T-cell (primary cell): ENCODE data around the gene DCBLD2. TPM values are rescaled to one million over a fixed set of nuclear protein-coding genes. Genes with fewer than 3 reads are reported as not detected.

ENCODE experiments used
- ATAC-seq, 4 experiments: fragments of 200-7000 bp in 3 of 4; fragments of 150-1000 bp in 1 of 4; cut with Tn5 transposase; replicated peaks in 1 of 4; 1 replicate in 3 of 4; 2 replicates in 1 of 4; pipeline ENCODE4 v1.10.0; 2021; ENCODE audit warnings: moderate library complexity in 3 of 4, mild to moderate bottlenecking in 2 of 4, moderate number of reproducible peaks in 1 of 4
- CTCF ChIA-PET, 2 donors: fragments of 300-600 bp; sonication (Branson Sonifier 250); formaldehyde crosslinking; loops; one replicate each; lab custom pipeline; 2022; ENCODE audit warnings: antibody characterized with exemption in 2 of 2; lab: Charles Lee
- POLR2A ChIA-PET, 2 donors: fragments of 300-600 bp; sonication (Branson Sonifier 250); formaldehyde crosslinking; loops; one replicate each; lab custom pipeline; 2022; ENCODE audit warnings: antibody characterized with exemption in 2 of 2; lab: Charles Lee
- DNase-seq, 35 experiments: peaks; one replicate each; pipeline versions ENCODE4 v3.0.0 to v3.0.0-alpha.2; 2013 to 2023
- H3K27ac ChIP-seq: one replicate; pipeline ENCODE4 v1.5.1; 2013; ENCODE audit warnings: low read length
- H3K27me3 ChIP-seq, 2 experiments: replicated peaks in 1 of 2; 1 replicate in 1 of 2; 2 replicates in 1 of 2; pipeline versions ENCODE4 v1.6.1 to v1.7.0; 2013; ENCODE audit warnings: low read length in 1 of 2, mixed read lengths in 1 of 2; ENCODE audit not compliant: control insufficient read depth in 2 of 2, insufficient read depth in 2 of 2; ENCODE audit errors: extremely low read depth in 1 of 2
- H3K36me3 ChIP-seq, 2 donors: 1 replicate in 1 of 2; 2 replicates in 1 of 2; pipeline versions ENCODE4 v1.6.1 to v1.7.0; 2013; ENCODE audit warnings: low read length in 1 of 2; ENCODE audit not compliant: control insufficient read depth in 2 of 2, insufficient read depth in 1 of 2; ENCODE audit errors: extremely low read depth in 1 of 2
- H3K4me1 ChIP-seq, 2 experiments: 1 replicate in 1 of 2; 2 replicates in 1 of 2; pipeline versions ENCODE4 v1.6.1 to v1.7.0; 2013; ENCODE audit warnings: low read length in 2 of 2, mixed read lengths in 1 of 2; ENCODE audit not compliant: insufficient read depth in 2 of 2, control insufficient read depth in 1 of 2; ENCODE audit errors: extremely low read depth in 1 of 2
- H3K4me3 ChIP-seq, 2 donors: 1 replicate in 1 of 2; 2 replicates in 1 of 2; pipeline versions ENCODE4 v1.5.1 to v1.7.0; 2013; ENCODE audit warnings: mild to moderate bottlenecking in 2 of 2, low read length in 1 of 2, moderate library complexity in 1 of 2; ENCODE audit not compliant: control insufficient read depth in 1 of 2; ENCODE audit errors: extremely low read depth in 1 of 2
- H3K9me3 ChIP-seq: 2 replicates; pipeline ENCODE4 v1.7.0; 2013
- H3K27ac Mint-ChIP-seq, 2 donors: one replicate each; pipeline ENCODE4 v1.8.0; 2020 to 2021; ENCODE audit warnings: mild to moderate bottlenecking in 2 of 2, mixed read lengths in 2 of 2
- H3K27me3 Mint-ChIP-seq, 2 donors: one replicate each; pipeline ENCODE4 v1.8.0; 2021 to 2022; ENCODE audit warnings: mixed read lengths in 2 of 2
- H3K36me3 Mint-ChIP-seq: one replicate; pipeline ENCODE4 v1.8.0; 2021; ENCODE audit warnings: mixed read lengths
- H3K4me1 Mint-ChIP-seq, 3 donors: one replicate each; pipeline ENCODE4 v1.8.0; 2020 to 2022; ENCODE audit warnings: mixed read lengths in 3 of 3, mild to moderate bottlenecking in 1 of 3
- H3K4me3 Mint-ChIP-seq, 3 donors: one replicate each; pipeline ENCODE4 v1.8.0; 2020 to 2022; ENCODE audit warnings: mild to moderate bottlenecking in 3 of 3, mixed read lengths in 3 of 3, moderate library complexity in 3 of 3
- H3K9me3 Mint-ChIP-seq, 3 donors: one replicate each; pipeline ENCODE4 v1.8.0; 2020 to 2022; ENCODE audit warnings: mixed read lengths in 3 of 3
- WGBS: methylation state at CpG from one replicate; pipeline ENCODE4 v1.1.5; 2013; ENCODE audit warnings: missing lambda C conversion rate; ENCODE audit not compliant: insufficient coverage; 5-methylcytosine and 5-hydroxymethylcytosine counted together
- total RNA-seq, 35 experiments: library from RNA in 6 of 35; stranded (reverse) in 6 of 35; fragments of 120-200 nt in 1 of 35; gene quantifications; one replicate each; pipeline versions ENCODE4 v1.2.1 to v1.2.4 and lab custom pipeline; 2013 to 2026

The DCBLD2 gene
- total RNA-seq, 5 donors from 2014 or later (not counting 1 experiment from before 2014, with no cell fraction given), result 2.3 to 3.0 (median 2.8) TPM

- Mint-ChIP-seq H3K27me3 (no peaks in the 10 kb centered on the region), H3K4me1 (no peaks in the 10 kb centered on the region), H3K27ac (no peak overlapping the region), H3K9me3 (peaks cover 0 to 15% (median 5%) of the 10 kb centered on the region in 3 donors), H3K4me3 (no peak overlapping the region), H3K36me3 (no peaks in the 10 kb centered on the region)
- H3K36me3 ChIP-seq, result no peaks in the 10 kb centered on the region
- ChIA-PET CTCF (interaction anchor here in 1 of 2 donors (1.0 kb wide), 1 partner anchor 9 kb away, joined by 3 read pairs; no protein-coding TSS in a partner anchor), POLR2A (interaction anchor here in 1 of 2 donors (0.6 kb wide), 1 partner anchor 1060 kb away, joined by 3 read pairs; no protein-coding TSS in a partner anchor)
- no peak overlapping the region for H3K27ac ChIP-seq
- H3K9me3 ChIP-seq, result no peaks in the 10 kb centered on the region
- DNase-seq (no peak), ATAC-seq (no peak)
- H3K27me3 ChIP-seq, result no peaks in the 10 kb centered on the region
- WGBS, result 90% methylated on average over 3 of the region's 3 CpGs
- no peak overlapping the region for H3K4me3 ChIP-seq
- no peaks in the 10 kb centered on the region for H3K4me1 ChIP-seq
Observed at GRCh38 chr3:98826126-98826525, 75.4 kb downstream of the DCBLD2 start.

DNA sequence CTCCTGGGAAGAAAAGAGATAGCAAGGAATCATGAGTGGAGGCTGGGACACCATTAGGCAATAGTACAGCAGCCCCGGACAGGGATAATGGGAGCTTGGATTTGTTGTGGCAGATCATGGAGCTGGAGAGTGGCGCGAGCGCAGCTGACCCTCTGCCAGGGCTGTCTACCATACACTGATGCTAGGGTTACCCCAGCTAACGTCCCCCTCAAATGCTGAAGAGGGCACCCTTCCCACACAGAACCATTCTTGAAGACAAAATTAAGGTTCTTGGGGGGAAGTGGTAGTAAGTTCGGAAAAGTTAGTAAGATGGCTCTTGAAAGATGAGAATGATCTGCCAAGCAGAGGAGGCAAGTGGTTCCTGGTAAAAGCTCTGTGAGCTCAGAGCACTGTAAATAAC is 77.2 kb downstream of the DCBLD2 start:
- Mint-ChIP-seq H3K36me3 (no peaks in the 10 kb centered on the region), H3K27ac (no peak overlapping the region), H3K27me3 (no peaks in the 10 kb centered on the region), H3K9me3 (peaks cover 0 to 5% (median 3%) of the 10 kb centered on the region in 3 donors), H3K4me3 (no peak overlapping the region), H3K4me1 (no peaks in the 10 kb centered on the region)
- ATAC-seq, result no peak
- H3K4me3 ChIP-seq, result no peak overlapping the region
- no peak for DNase-seq
- H3K4me1 ChIP-seq, result no peaks in the 10 kb centered on the region
- H3K36me3 ChIP-seq, result no peaks in the 10 kb centered on the region
- H3K9me3 ChIP-seq, result no peaks in the 10 kb centered on the region
- no peaks in the 10 kb centered on the region for H3K27me3 ChIP-seq
- ChIA-PET CTCF (no interaction called here), POLR2A (no interaction called here)
- no peak overlapping the region for H3K27ac ChIP-seq
- 86% methylated on average over 1 of the region's 6 CpGs for WGBS

DNA sequence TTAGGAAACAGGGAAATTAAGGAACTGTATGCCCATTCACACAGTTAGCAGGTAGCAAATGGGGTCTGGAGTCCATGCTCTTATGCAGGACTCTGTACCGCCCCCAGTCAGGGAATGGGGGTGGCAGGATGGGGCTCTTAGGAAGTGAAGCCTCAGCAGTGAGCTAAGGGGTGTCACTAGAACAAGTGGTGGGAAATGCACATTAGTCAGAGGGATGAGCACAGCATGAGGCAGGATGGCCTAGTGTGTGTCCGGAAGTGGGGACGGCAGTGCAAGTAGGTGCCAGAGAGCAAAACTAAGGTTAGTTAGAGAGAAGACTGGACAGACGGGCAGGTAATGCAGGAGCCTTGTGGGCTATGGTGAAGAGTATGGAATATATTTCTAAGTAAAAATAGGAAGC is 77.7 kb downstream of the DCBLD2 start:
- H3K4me3 Mint-ChIP-seq, result no peak overlapping the region
- Histone ChIP-seq H3K4me1 (no peaks in the 10 kb centered on the region), H3K9me3 (no peaks in the 10 kb centered on the region), H3K27me3 (no peaks in the 10 kb centered on the region), H3K27ac (no peak overlapping the region), H3K4me3 (no peak overlapping the region), H3K36me3 (no peaks in the 10 kb centered on the region)
- ChIA-PET CTCF (no interaction called here), POLR2A (no interaction called here)
- DNase-seq, result no peak
- 96% methylated on average over 3 of the region's 4 CpGs for WGBS
- no peak for ATAC-seq
- no peaks in the 10 kb centered on the region for H3K4me1 Mint-ChIP-seq
- peaks cover 0 to 2% (median 0%) of the 10 kb centered on the region in 3 donors for H3K9me3 Mint-ChIP-seq
- H3K27ac Mint-ChIP-seq, result no peak overlapping the region
- no peaks in the 10 kb centered on the region for H3K27me3 Mint-ChIP-seq
- no peaks in the 10 kb centered on the region for H3K36me3 Mint-ChIP-seq

DNA sequence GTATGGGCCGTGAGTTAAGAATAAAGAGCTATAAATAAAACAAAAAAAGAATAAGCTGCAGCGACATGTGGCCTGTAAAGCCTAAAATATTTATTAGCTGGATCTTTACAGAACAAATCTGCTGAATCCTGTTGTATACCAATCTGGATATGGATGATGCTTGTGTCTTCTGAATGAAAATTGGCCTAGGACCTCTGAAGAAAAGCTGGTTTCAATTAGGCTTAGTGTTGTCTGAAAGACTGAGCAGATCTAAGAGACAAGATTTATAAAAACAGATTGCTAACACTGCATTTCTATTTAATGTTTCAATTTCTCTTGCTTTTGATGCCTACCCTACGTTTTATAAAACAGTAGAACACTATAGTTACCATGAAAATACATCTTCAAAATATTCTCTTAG is 80.4 kb downstream of the DCBLD2 start:
- no peaks in the 10 kb centered on the region for H3K27me3 ChIP-seq
- no peaks in the 10 kb centered on the region for H3K4me1 Mint-ChIP-seq
- H3K4me3 ChIP-seq, result no peak overlapping the region
- no peak for DNase-seq
- H3K4me1 ChIP-seq, result no peaks in the 10 kb centered on the region
- H3K4me3 Mint-ChIP-seq, result no peak overlapping the region
- no peaks in the 10 kb centered on the region for H3K27me3 Mint-ChIP-seq
- ChIA-PET CTCF (interaction anchor here (0.6 to 1.1 kb wide), 4 partner anchors 12 to 1996 kb away, joined by 3 to 4 read pairs (median 4); no protein-coding TSS in a partner anchor), POLR2A (no interaction called here)
- no peaks in the 10 kb centered on the region for H3K36me3 Mint-ChIP-seq
- WGBS, result no CpG with 5 or more reads among the region's 3 CpGs
- no peaks in the 10 kb centered on the region for H3K36me3 ChIP-seq
- H3K27ac ChIP-seq, result no peak overlapping the region
- no peak overlapping the region for H3K27ac Mint-ChIP-seq
- no peaks in the 10 kb centered on the region for H3K9me3 ChIP-seq
- no peaks in the 10 kb centered on the region for H3K9me3 Mint-ChIP-seq
- no peak for ATAC-seq

- H3K36me3 Mint-ChIP-seq, result no peaks in the 10 kb centered on the region
- no peak overlapping the region for H3K4me3 Mint-ChIP-seq
- WGBS, result no CpG with 5 or more reads among the region's 3 CpGs
- ATAC-seq (peak in 2 of 4 experiments; percentile 51 to 63), DNase-seq (peak in 1 of 35 experiments; percentile 52)
- Histone ChIP-seq H3K27me3 (no peaks in the 10 kb centered on the region), H3K36me3 (no peaks in the 10 kb centered on the region), H3K4me1 (no peaks in the 10 kb centered on the region), H3K9me3 (no peaks in the 10 kb centered on the region), H3K4me3 (no peak overlapping the region), H3K27ac (no peak overlapping the region)
- no peaks in the 10 kb centered on the region for H3K27me3 Mint-ChIP-seq
- no peaks in the 10 kb centered on the region for H3K9me3 Mint-ChIP-seq
- H3K4me1 Mint-ChIP-seq, result no peaks in the 10 kb centered on the region
- no peak overlapping the region for H3K27ac Mint-ChIP-seq
- POLR2A ChIA-PET, result no interaction called here
- CTCF ChIA-PET, result interaction anchor here (0.5 to 2.0 kb wide), 15 partner anchors 8 to 991 kb away, joined by 3 to 7 read pairs (median 3); partner anchors contain the start of genes CLDND1 (in 1 of the 2) and DCBLD2 (in 1 of the 2)
Observed at GRCh38 chr3:98817547-98818041, 83.9 kb downstream of the DCBLD2 start.

DNA sequence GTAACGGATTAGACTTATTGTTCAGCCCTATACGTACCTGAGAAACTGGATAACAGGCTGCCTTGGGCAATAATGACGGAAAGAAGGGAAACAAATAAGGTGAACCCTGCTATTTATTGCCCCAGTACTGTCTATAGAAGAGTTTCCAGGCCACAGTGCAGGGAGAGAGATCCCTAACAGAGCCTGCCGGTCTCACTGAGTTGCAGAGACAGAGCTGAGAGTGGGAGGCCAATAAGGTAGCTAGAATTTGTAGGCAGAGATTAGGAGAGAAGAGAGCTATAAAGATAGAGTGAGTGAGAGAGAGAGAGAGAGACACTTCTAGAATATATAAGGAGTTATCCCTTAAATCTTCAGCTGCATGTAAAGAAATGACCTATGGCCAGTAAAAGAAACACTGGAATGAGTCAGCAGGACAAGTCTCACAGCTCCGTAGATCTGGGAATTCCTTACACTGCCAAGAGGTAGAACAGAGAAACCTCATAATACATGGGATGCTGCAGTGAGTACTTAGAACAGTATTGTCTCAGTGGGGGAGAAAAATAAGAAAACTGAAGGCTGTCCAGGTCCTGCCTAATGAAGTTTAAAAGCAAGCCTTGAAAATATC is 86.6 kb downstream of the DCBLD2 start:
- no peak for DNase-seq
- Mint-ChIP-seq H3K9me3 (no peaks in the 10 kb centered on the region), H3K4me1 (no peaks in the 10 kb centered on the region), H3K36me3 (no peaks in the 10 kb centered on the region), H3K4me3 (no peak overlapping the region), H3K27ac (no peak overlapping the region), H3K27me3 (no peaks in the 10 kb centered on the region)
- Histone ChIP-seq H3K4me3 (no peak overlapping the region), H3K27me3 (no peaks in the 10 kb centered on the region), H3K9me3 (no peaks in the 10 kb centered on the region), H3K27ac (no peak overlapping the region), H3K36me3 (no peaks in the 10 kb centered on the region), H3K4me1 (no peaks in the 10 kb centered on the region)
- CTCF ChIA-PET, result interaction anchor here (0.6 to 1.6 kb wide), 8 partner anchors 9 to 1542 kb away, joined by 3 to 6 read pairs (median 4); no protein-coding TSS in a partner anchor
- POLR2A ChIA-PET, result no interaction called here
- no peak for ATAC-seq
- WGBS, result 89% methylated on average over 4 of the region's 5 CpGs
